Transverse colon (tissue), 4 donors: ENCODE results near the gene ZDHHC13. TPM values are rescaled to one million over a fixed set of nuclear protein-coding genes. Genes with fewer than 3 reads are reported as not detected.

ENCODE experiments used
- DNase-seq: peaks from one replicate; pipeline ENCODE4 v3.0.0-alpha.2; 2019
- H3K27ac ChIP-seq, 4 donors: fragments of 200-600 bp; sonication (generic); 2 replicates each; pipeline ENCODE4 v1.5.1; 2016 to 2018; ENCODE audit warnings: inconsistent platforms in 4 of 4
- H3K27me3 ChIP-seq: fragments of 200-600 bp; sonication (generic); 2 replicates; pipeline ENCODE4 v1.5.1; 2017; ENCODE audit warnings: inconsistent platforms
- H3K36me3 ChIP-seq, 4 donors: fragments of 200-600 bp; sonication (generic); 2 replicates each; pipeline ENCODE4 v1.5.1; 2017 to 2019; ENCODE audit warnings: inconsistent platforms in 4 of 4
- H3K4me1 ChIP-seq, 4 donors: fragments of 200-600 bp; sonication (generic); 2 replicates each; pipeline ENCODE4 v1.5.1; 2017 to 2020; ENCODE audit warnings: inconsistent platforms in 4 of 4
- H3K4me3 ChIP-seq, 4 donors: fragments of 200-600 bp; sonication (generic); 1 replicate in 1 of 4; 2 replicates in 3 of 4; pipeline versions ENCODE4 v1.5.1 to v1.6.1; 2017 to 2019; ENCODE audit warnings: inconsistent platforms in 4 of 4
- H3K9me3 ChIP-seq, 2 donors: fragments of 200-600 bp; sonication (generic); 2 replicates each; pipeline ENCODE4 v1.5.1; 2017 to 2019; ENCODE audit warnings: inconsistent platforms in 2 of 2
- CTCF ChIP-seq, 5 experiments: fragments of 200-600 bp in 3 of 5; fragments of 450-650 bp in 2 of 5; sonication (generic) in 3 of 5; IDR thresholded peaks; 1 replicate in 2 of 5; 2 replicates in 3 of 5; pipeline ENCODE4 v1.5.1; 2016 to 2017; ENCODE audit warnings: antibody characterized with exemption in 5 of 5, inconsistent platforms in 3 of 5, mild to moderate bottlenecking in 2 of 5, moderate library complexity in 1 of 5
- EP300 ChIP-seq: sonication (generic); formaldehyde crosslinking; IDR thresholded peaks from one replicate; pipeline ENCODE4 v1.6.1; 2017; ENCODE audit warnings: antibody characterized with exemption, low read depth
- POLR2A ChIP-seq: fragments of 450-650 bp; IDR thresholded peaks from one replicate; pipeline ENCODE4 v1.6.1; 2016; ENCODE audit warnings: antibody characterized with exemption, mild to moderate bottlenecking, moderate library complexity
- POLR2AphosphoS5 ChIP-seq, 3 donors: sonication (generic); formaldehyde crosslinking; IDR thresholded peaks; one replicate each; pipeline ENCODE4 v1.6.1; 2016; ENCODE audit warnings: antibody characterized with exemption in 3 of 3
- WGBS, 2 donors: methylation state at CpG; one replicate each; pipeline ENCODE4 v1.1.5; 2018; ENCODE audit warnings: low coverage in 1 of 2; 5-methylcytosine and 5-hydroxymethylcytosine counted together
- in situ Hi-C, 4 donors: fragments of 200-750 bp; cut with MboI; loops; one replicate each; pipeline versions ENCODE4 v1.15.0 to v1.15.1; 2017; ENCODE audit warnings: low sequenced_read_pairs in 3 of 4, low pct_ligation_motif_present in 1 of 4, low pct_unique_long_range_greater_than_20kb in 1 of 4
- intact Hi-C: fragments of 100-400 bp; cut with DNase I; formaldehyde crosslinking; loops from one replicate; pipeline ENCODE4 v1.15.1; 2023; ENCODE audit warnings: low total_unique reads
- total RNA-seq, 4 donors: library from RNA; depleted of rRNA; stranded (reverse); fragments of >200 nt; gene quantifications; one replicate each; pipeline ENCODE4 v1.1.0, GENCODE V29; 2016

ZDHHC13 gene
- total RNA-seq, 4 donors from 2014 or later = 16.1 to 33.3 (median 28.3) TPM

- Histone ChIP-seq H3K27ac (no peak overlapping the region), H3K4me3 (no peak overlapping the region), H3K4me1 (peaks cover 0 to 26% (median 15%) of the 10 kb centered on the region in 4 donors), H3K27me3 (no peaks in the 10 kb centered on the region), H3K36me3 (no peaks in the 10 kb centered on the region), H3K9me3 (no peaks in the 10 kb centered on the region)
- DNase-seq = no peak
- in situ Hi-C loops = no loop called here
- intact Hi-C loops = no loop called here
- 96 to 100% methylated on average over 1 of the region's 1 CpG for WGBS, 2 donors
- TF ChIP-seq POLR2A (no peak), POLR2AphosphoS5 (IDR thresholded peaks at IDR 0.05) (no peak), EP300 (no peak), CTCF (IDR thresholded peaks at IDR 0.05) (no peak)
Observed at GRCh38 chr11:19107125-19107524, 9.8 kb upstream of the ZDHHC13 start.

DNA sequence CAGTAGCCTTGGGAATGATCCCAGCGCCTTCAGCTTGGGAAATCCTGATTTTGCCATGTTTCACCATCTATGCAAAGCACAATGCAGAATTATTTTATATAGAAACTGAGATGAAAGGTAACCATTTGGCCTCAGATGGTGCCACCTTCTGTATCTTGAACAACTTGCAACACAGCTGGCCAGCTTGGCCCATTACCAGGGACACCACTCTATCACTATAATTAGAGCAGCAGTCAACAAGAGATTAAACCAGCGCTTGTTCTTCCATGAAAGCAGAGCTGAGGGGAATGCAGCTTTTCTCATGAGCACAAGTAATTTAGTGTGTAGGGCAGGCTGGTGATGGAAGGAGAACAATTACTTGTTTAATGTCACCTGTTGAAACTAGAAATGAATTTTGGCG lies 6.7 kb upstream of the ZDHHC13 start:
- TF ChIP-seq POLR2AphosphoS5 (IDR thresholded peaks at IDR 0.05) = no peak
- TF ChIP-seq POLR2A = no peak
- no peak for TF ChIP-seq CTCF (IDR thresholded peaks at IDR 0.05)
- TF ChIP-seq EP300 = no peak
- H3K36me3 ChIP-seq = no peaks in the 10 kb centered on the region
- no peak overlapping the region for H3K4me3 ChIP-seq
- WGBS, 2 donors = 74 to 75% methylated on average over 3 of the region's 3 CpGs
- H3K4me1 ChIP-seq = peaks cover 0 to 3% (median 0%) of the 10 kb centered on the region in 4 donors
- no peak overlapping the region for H3K27ac ChIP-seq
- intact Hi-C loops = no loop called here
- no peaks in the 10 kb centered on the region for H3K9me3 ChIP-seq
- DNase-seq = no peak
- in situ Hi-C loops = no loop called here
- H3K27me3 ChIP-seq = no peaks in the 10 kb centered on the region

GRCh38 chr11:19111809-19112208 lies 5.2 kb upstream of the ZDHHC13 start:
- no peaks in the 10 kb centered on the region for H3K9me3 ChIP-seq
- H3K4me1 ChIP-seq = peaks cover 0 to 6% (median 3%) of the 10 kb centered on the region in 4 donors
- no peak overlapping the region for H3K27ac ChIP-seq
- DNase-seq = no peak
- no peaks in the 10 kb centered on the region for H3K27me3 ChIP-seq
- in situ Hi-C loops = no loop called here
- no peaks in the 10 kb centered on the region for H3K36me3 ChIP-seq
- TF ChIP-seq EP300 (no peak), CTCF (IDR thresholded peaks at IDR 0.05) (no peak), POLR2A (no peak), POLR2AphosphoS5 (IDR thresholded peaks at IDR 0.05) (no peak)
- H3K4me3 ChIP-seq = no peak overlapping the region
- intact Hi-C loops = no loop called here

DNA sequence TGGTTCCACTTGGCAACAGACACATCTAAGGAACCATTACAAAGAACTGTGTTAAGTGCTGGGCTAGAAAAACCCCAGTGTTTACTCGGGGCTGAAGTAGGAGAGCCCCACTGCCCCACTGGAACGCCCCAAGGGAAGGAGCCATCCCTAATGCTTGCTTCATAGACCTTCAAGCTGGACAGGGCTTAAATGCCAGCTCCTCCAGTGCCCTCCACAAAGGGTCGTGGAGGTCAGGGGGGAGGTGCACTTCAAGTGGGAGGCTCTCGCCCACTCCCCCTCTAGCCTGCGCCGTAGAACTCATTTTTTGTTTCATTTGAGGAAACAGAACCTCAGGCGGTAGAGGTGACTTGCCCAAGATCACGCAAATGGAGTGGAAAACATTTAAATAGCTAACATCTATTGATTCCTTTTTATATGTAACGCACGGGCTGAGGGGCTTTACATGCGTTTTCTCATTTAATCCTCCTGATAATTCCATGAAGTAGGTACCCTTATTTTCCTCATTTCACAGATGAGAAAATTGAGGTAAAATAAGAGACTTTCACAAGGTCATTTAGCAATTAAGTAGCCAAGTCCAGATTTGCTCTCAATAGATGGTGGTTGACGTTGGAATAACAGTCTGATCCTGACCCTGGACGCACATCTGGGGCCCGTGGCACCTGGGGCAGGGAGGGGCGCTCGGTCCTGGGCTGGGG lies 545 bp upstream of the ZDHHC13 start:
- H3K27ac ChIP-seq = peak overlapping the region in 3 of 4 donors; percentile 90 to 93 (median 92)
- H3K4me1 ChIP-seq = peaks cover 4 to 33% (median 17%) of the 10 kb centered on the region in 4 donors
- peak overlapping the region in 3 of 4 donors; percentile 84 to 98 (median 96) for H3K4me3 ChIP-seq
- no peaks in the 10 kb centered on the region for H3K9me3 ChIP-seq
- intact Hi-C loops = no loop called here
- in situ Hi-C loops = no loop called here
- no peaks in the 10 kb centered on the region for H3K36me3 ChIP-seq
- H3K27me3 ChIP-seq = no peaks in the 10 kb centered on the region
- no peak for DNase-seq
- TF ChIP-seq CTCF (IDR thresholded peaks at IDR 0.05) = no peak
- no peak for TF ChIP-seq POLR2AphosphoS5 (IDR thresholded peaks at IDR 0.05)
- TF ChIP-seq EP300 = no peak
- TF ChIP-seq POLR2A = no peak
- WGBS, 2 donors = 17 to 24% methylated on average over 11 to 16 of the region's 16 CpGs
